Activated T-cell treated with anti-CD3 and anti-CD28 coated beads, Interleukin-2, amount 50 U/mL, for 24 hours (primary cell): ENCODE data around the gene MAGEL2.
"Not testable (repeated sequence)": the region's sequence is repeated elsewhere in the genome, so short reads cannot be mapped to it uniquely, and the experiment has no call there.

Experiments
- DNase-seq: peaks from one replicate; pipeline ENCODE4 v3.0.0-alpha.2; 2020
- H3K27ac Mint-ChIP-seq: 2 replicates; pipeline ENCODE4 v1.8.0; 2020; ENCODE audit warnings: mild to moderate bottlenecking, mixed read lengths
- H3K27me3 Mint-ChIP-seq: 2 replicates; pipeline ENCODE4 v1.8.0; 2020; ENCODE audit warnings: mixed read lengths
- H3K36me3 Mint-ChIP-seq: 2 replicates; pipeline ENCODE4 v1.8.0; 2020; ENCODE audit warnings: low read depth, mixed read lengths
- H3K4me1 Mint-ChIP-seq: 2 replicates; pipeline ENCODE4 v1.8.0; 2020; ENCODE audit warnings: low read depth, mixed read lengths
- H3K4me3 Mint-ChIP-seq: 2 replicates; pipeline ENCODE4 v1.8.0; 2020; ENCODE audit warnings: mild to moderate bottlenecking, moderate library complexity, mixed read lengths
- H3K9me3 Mint-ChIP-seq: 2 replicates; pipeline ENCODE4 v1.8.0; 2020; ENCODE audit warnings: mixed read lengths

MAGEL2 gene

DNA sequence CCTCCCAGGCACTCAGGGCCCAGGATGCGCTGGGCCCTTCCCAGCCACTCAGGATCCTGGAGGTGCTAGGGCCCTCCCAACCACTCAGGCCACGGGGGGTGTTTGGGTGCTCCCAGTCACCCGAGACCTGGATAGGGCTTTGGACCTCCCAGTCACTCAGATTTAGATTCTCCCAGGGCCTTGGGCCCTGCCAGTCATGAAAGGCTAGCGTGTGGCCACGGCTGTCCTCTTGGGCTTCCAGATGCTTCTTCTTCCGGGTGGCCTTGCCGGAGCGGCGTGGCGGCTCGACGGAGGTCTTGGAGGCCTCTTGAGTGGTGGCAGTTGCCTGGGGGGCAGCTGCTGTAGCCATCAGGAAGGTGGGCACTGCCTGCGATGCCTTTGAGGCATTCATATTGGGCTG lies 2.8 kb downstream of the MAGEL2 start:
- Mint-ChIP-seq H3K36me3 (no peaks in the 10 kb centered on the region), H3K9me3 (no peaks in the 10 kb centered on the region), H3K4me3 (no peak overlapping the region), H3K27ac (no peak overlapping the region), H3K27me3 (peaks cover 16% of the 10 kb centered on the region), H3K4me1 (no peaks in the 10 kb centered on the region)
- no peak for DNase-seq

DNA sequence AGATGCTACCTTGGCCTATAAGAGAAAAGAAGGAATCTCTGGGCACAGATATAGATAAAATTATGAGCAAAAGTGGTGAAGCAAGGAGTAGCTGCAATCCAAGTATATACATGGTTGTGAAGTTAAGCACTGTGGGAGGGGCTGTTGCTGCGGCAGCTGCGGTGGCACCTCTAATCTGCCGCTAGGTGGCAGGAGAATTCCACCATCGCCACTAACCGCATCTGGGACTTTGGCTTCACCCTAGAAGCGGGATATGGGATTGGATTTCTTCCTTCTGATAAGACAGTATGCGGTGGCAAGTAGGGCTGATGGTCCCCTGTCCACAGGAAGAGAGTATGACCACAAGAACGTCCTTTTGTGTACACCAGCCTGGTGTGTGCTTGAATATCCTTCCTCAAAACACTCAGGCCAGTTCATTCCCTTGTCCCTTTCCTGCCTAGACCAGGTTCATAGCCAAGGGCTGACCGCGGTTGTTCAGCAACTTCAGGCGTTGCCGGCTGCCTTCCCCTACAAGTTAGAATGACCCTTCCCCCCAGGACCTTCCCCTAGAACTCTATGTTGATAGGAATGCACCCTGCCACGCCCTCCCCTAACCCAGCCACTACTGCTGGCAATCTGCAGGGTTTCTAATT lies 5.1 kb downstream of the MAGEL2 start:
- H3K36me3 Mint-ChIP-seq, result no peaks in the 10 kb centered on the region
- H3K4me1 Mint-ChIP-seq, result no peaks in the 10 kb centered on the region
- no peak overlapping the region for H3K27ac Mint-ChIP-seq
- DNase-seq, result peak; percentile 48
- H3K4me3 Mint-ChIP-seq, result no peak overlapping the region
- H3K27me3 Mint-ChIP-seq, result peaks cover 9% of the 10 kb centered on the region
- H3K9me3 Mint-ChIP-seq, result no peaks in the 10 kb centered on the region

DNA sequence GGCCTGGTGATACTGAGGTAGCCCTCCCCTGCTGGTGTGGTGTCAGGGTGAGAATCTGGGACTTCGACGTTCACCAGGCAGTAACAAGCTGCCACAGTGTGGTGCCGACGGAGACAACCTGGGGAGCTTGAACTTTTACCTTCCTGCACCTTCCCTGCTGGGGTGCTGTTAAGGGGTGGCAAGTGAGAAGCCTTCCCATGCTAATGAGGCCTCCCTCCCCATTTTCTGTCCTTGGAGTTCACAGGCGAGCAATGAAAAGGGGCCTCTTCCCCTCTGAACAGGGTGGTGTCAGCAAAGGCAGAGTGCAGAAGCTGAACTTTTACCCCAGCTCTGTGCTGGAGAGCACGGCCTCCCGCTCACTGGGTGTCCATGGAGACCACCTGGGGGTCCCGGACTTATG lies 13.5 kb downstream of the MAGEL2 start:
- Mint-ChIP-seq H3K4me3 (no peak overlapping the region), H3K9me3 (no peaks in the 10 kb centered on the region)

DNA sequence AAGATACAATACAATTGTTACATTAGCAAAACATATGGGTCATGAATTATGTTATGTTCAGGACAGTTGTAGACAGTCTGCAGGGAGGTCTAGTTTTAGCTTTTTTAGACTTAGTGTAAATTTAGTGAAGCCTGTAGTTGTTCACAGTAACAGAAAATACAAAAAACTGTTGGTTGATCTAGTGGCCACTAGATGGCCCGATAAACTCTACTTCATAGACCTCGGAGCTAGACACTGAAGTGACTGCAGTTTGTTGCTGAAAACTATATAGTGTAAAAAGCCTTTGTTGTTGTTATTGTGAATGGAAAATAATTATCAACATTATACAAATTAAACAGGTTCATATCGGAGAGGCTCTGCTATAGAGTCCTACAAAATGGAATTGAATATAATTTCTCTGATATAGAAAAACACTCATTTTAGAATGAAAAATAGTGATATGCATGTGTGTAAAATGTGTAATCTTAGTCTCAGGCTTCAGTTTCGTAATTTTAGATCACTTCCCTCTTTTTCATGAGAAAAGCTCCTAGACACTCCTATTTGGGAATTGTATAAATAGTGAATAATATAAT lies 18.3 kb downstream of the MAGEL2 start:
- Mint-ChIP-seq H3K36me3 (no peaks in the 10 kb centered on the region), H3K4me1 (no peaks in the 10 kb centered on the region), H3K9me3 (no peaks in the 10 kb centered on the region), H3K27me3 (peaks cover 40% of the 10 kb centered on the region), H3K27ac (no peak overlapping the region), H3K4me3 (no peak overlapping the region)
- no peak for DNase-seq

More for the DNA sequence above, 13.5 kb downstream of the MAGEL2 start:
- H3K27me3 Mint-ChIP-seq, result peaks cover 14% of the 10 kb centered on the region
- H3K36me3 Mint-ChIP-seq, result no peaks in the 10 kb centered on the region
- no peak for DNase-seq
- H3K4me1 Mint-ChIP-seq, result no peaks in the 10 kb centered on the region
- no peak overlapping the region for H3K27ac Mint-ChIP-seq

DNA sequence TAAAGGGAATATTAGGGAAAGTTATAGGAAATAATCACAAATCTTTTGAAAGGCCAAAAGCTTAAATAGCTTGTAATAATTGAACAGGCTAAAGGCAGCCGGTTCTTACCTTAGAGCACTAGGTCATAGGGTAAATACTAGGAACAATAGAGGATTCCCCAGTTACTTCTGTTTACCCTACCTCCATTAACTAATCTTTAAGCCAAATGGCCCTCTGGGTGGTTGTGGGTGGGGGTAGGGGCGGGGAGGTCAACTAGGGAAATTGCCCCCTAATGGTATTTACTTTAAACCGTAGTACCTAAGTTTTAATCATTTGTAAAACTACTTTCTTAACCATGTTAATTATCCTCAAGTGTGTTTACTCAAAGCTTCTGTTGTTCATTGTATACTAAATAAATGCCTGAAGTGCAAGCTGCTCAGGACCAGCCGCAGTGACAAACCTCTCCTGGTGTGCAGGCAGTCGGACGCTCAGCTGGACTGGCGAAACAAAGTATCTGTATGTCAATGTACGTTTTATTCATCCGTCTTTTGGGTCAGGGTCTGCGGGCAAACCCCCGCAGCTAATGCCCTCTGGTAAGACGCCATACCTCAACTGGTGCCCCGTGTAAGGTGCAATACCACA lies 18.9 kb downstream of the MAGEL2 start:
- H3K36me3 Mint-ChIP-seq, result no peaks in the 10 kb centered on the region
- H3K27me3 Mint-ChIP-seq, result peaks cover 38% of the 10 kb centered on the region
- no peak overlapping the region for H3K4me3 Mint-ChIP-seq
- H3K9me3 Mint-ChIP-seq, result no peaks in the 10 kb centered on the region
- H3K27ac Mint-ChIP-seq, result no peak overlapping the region
- no peaks in the 10 kb centered on the region for H3K4me1 Mint-ChIP-seq
- DNase-seq, result no peak

DNA sequence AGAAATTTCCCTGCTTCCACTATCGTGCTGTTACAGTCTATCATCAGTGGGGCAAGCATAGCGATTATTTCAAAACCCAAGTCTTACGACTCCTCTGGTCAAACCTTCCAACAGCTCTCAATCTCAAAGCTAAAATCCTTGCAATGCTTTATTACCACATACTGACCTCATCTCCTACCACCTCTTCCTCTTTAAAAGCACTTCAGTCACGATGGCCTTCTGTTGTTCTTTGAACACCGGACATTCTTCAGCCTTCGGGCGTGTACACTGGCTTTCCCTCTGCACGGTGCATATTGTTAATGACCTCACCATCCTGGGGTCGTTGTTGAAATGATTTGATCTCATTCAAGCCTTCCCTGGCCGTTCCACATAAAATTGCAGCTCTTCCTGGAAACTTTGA lies 31.1 kb downstream of the MAGEL2 start:
- Mint-ChIP-seq H3K36me3 (no peaks in the 10 kb centered on the region), H3K27me3 (no peaks in the 10 kb centered on the region), H3K9me3 (peaks cover 11% of the 10 kb centered on the region), H3K27ac (no peak overlapping the region), H3K4me3 (no peak overlapping the region), H3K4me1 (no peaks in the 10 kb centered on the region)
- DNase-seq, result no peak

DNA sequence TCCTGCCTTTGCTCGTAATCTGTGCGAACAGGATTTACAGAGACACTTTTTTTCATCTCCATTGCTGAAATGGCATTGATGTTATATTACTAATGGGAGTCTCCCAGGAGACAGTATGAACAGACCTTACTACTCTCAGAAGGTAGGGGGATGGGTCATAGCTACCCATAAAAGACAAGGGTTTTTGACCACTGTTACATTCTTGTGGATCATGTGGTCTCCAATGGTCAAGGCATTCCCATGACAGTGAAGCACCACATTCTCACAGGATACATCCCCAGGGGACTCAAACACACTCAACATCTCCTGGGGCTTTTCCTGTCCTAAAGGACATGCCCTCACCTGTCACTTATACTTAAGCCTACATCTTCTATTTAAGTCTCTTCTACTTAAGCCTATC lies 41.4 kb downstream of the MAGEL2 start:
- Mint-ChIP-seq H3K36me3 (no peaks in the 10 kb centered on the region), H3K27me3 (no peaks in the 10 kb centered on the region), H3K4me1 (no peaks in the 10 kb centered on the region), H3K4me3 (no peak overlapping the region), H3K27ac (no peak overlapping the region), H3K9me3 (peaks cover 9% of the 10 kb centered on the region)
- DNase-seq, result no peak

DNA sequence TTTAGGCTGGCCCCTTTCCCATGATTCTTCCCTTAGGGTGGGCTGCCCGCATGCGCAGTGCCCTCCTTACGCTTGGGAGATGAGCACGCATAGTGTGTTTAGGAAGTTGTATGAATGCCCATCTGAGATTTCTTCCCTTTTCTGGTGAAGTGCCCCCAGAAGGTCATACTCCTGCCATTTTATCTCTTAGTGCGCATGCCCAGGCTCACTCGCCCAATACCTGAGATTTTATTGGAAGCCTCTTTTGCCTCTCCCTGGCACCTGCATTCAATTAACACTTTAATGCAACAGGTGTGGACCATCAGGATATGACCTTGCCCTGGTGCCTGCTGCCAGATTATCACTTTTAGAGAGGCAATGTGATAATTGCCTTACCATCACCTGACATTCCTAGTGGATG lies 45.5 kb downstream of the MAGEL2 start:
- H3K9me3 Mint-ChIP-seq, result no peaks in the 10 kb centered on the region
- H3K27ac Mint-ChIP-seq, result no peak overlapping the region
- H3K27me3 Mint-ChIP-seq, result no peaks in the 10 kb centered on the region
- DNase-seq, result no peak
- H3K4me3 Mint-ChIP-seq, result no peak overlapping the region
- no peaks in the 10 kb centered on the region for H3K36me3 Mint-ChIP-seq
- H3K4me1 Mint-ChIP-seq, result no peaks in the 10 kb centered on the region

DNA sequence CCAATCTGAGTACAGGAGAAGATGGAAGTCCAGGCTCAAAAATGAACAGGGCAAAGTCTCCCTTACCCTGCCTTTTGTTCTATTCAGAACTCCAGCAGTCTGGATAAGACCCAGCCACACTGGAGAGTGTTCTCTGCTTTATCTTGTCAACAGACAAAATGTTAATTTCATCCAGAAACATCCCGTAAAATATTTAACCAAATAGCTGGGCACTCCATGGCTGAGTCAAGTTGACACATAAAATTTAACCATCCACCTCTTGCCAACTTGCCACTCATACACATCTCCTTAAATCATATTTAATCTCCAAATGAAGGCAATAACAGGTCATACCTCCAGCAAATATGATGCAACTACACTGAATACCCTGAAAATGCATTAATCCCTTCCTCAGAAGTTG lies 48.6 kb downstream of the MAGEL2 start:
- Mint-ChIP-seq H3K27me3 (no peaks in the 10 kb centered on the region), H3K4me1 (no peaks in the 10 kb centered on the region), H3K9me3 (no peaks in the 10 kb centered on the region), H3K4me3 (no peak overlapping the region), H3K36me3 (no peaks in the 10 kb centered on the region), H3K27ac (no peak overlapping the region)
- DNase-seq, result no peak

DNA sequence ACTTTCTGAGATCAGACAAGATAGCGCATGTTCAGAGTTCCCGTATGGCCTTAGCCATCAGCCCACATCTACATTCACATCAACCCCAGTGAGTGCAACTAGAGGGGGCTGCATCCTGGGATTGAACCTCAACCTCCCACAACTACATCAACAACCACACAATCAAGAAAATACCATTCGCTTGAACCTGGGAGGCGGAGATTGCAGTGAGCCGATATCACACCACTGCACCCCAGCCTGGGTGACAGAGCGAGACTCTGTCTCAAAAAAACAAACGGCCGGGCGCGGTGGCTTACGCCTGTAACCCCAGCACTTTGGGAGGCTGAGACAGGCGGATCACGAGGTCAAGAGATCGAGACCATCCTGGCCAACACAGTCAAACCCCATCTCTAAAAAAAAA lies 50.4 kb downstream of the MAGEL2 start:
- H3K4me1 Mint-ChIP-seq, H3K27me3 Mint-ChIP-seq, DNase-seq, H3K27ac Mint-ChIP-seq, H3K36me3 Mint-ChIP-seq, H3K4me3 Mint-ChIP-seq, H3K9me3 Mint-ChIP-seq: not testable (repeated sequence)

DNA sequence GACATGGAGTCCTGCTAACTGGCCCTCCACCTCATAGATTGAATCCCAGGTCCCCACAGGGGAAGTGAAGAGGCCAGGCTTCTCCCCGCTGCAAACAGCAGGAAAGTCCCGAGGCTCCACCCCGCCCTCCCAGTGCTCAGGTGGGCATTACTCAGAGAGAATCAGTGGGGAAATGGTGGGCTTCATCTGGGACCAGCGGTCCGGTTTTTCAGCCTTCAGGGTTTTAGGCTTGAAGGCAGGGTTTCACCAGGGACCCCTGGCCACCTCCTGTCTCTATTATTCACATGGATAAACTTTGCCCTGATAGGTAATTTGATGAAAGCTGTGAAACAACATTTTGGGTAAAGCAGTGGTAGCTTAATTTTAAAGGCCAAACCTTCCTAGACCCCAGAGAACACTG lies 50.9 kb downstream of the MAGEL2 start:
- no peaks in the 10 kb centered on the region for H3K27me3 Mint-ChIP-seq
- no peaks in the 10 kb centered on the region for H3K4me1 Mint-ChIP-seq
- H3K4me3 Mint-ChIP-seq, result no peak overlapping the region
- DNase-seq, result no peak
- no peaks in the 10 kb centered on the region for H3K9me3 Mint-ChIP-seq
- no peaks in the 10 kb centered on the region for H3K36me3 Mint-ChIP-seq
- H3K27ac Mint-ChIP-seq, result no peak overlapping the region

DNA sequence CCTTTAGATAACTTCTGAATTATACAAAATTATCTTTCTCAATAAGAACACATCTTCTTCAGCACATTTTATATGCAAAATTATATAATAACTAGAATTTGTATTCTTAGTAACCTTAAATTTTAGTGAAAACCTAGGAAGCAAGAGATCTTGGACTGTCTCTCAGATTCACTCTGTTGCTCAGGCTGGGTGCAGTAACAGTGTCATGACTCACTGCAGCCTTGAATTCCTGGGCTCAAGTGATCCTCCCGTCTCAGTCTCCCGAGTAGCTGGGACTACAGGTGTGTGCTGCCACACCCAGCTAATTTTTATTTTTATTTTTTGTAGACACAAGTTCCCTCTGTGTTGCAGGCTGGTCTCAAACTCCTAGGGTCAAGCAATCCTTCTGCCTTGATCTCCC lies 52.3 kb downstream of the MAGEL2 start:
- Mint-ChIP-seq H3K4me1 (no peaks in the 10 kb centered on the region), H3K27ac (no peak overlapping the region), H3K36me3 (no peaks in the 10 kb centered on the region), H3K9me3 (no peaks in the 10 kb centered on the region), H3K27me3 (no peaks in the 10 kb centered on the region), H3K4me3 (no peak overlapping the region)
- no peak for DNase-seq

DNA sequence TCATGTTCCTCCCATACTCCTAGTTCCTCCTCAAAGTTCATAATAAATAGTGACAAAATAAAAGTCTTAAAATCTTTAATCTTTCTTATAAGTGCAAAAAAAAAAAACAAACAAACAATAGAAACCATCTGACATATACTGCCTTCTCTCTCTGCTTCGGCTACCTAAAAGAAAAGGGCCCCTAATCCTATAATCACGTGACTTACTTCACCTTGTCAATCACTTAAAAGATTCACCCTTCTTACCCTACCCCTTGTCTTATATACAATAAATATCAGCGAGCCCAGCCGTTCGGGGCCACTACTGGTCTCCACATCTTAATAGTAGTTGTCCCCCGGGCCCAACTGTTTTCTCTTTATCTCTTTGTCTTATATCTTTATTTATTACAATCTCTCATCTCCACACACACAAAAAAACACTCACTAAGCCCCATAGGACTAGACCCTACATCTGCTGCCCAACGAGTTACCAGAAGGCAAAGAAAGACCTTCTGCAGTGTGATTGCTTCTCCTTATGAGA lies 53.4 kb downstream of the MAGEL2 start:
- H3K9me3 Mint-ChIP-seq, result no peaks in the 10 kb centered on the region
- no peak for DNase-seq
- H3K36me3 Mint-ChIP-seq, result no peaks in the 10 kb centered on the region
- no peaks in the 10 kb centered on the region for H3K27me3 Mint-ChIP-seq
- H3K4me1 Mint-ChIP-seq, result no peaks in the 10 kb centered on the region
- no peak overlapping the region for H3K27ac Mint-ChIP-seq
- H3K4me3 Mint-ChIP-seq, result no peak overlapping the region
